H1 (cell line): Measurements from ENCODE around the gene DOCK6. TPM values are rescaled to one million over a fixed set of nuclear protein-coding genes. Genes with fewer than 3 reads are reported as not detected.

Experiments
- CTCF ChIA-PET: fragments of 300-600 bp; sonication (Branson Sonifier 250); formaldehyde crosslinking; loops from one replicate; lab custom pipeline; 2021; ENCODE audit not compliant: partially characterized antibody; lab: Charles Lee
- POLR2A ChIA-PET: fragments of 300-600 bp; sonication (Branson Sonifier 250); formaldehyde crosslinking; loops from one replicate; lab custom pipeline; 2021; ENCODE audit warnings: inconsistent platforms; ENCODE audit not compliant: partially characterized antibody; lab: Charles Lee
- DNase-seq, 2 experiments: peaks; one replicate each; pipeline versions ENCODE4 v3.0.0 to v3.0.0-alpha.2; 2010 to 2022; ENCODE audit warnings: low spot score in 2 of 2, low read depth in 1 of 2, mixed read lengths in 1 of 2
- FAIRE-seq: peaks from 2 replicates; lab custom pipeline; 2011; peaks lifted over from hg19 to GRCh38; lab: Jason Lieb, UNC
- H2AFZ ChIP-seq: 2 replicates; pipeline ENCODE4 v1.8.1; 2012; ENCODE audit warnings: low read length, inconsistent platforms
- H2AK5ac ChIP-seq: 2 replicates; pipeline ENCODE4 v1.6.1; 2013; ENCODE audit warnings: low read depth, low read length
- H2BK120ac ChIP-seq: replicated peaks from 2 replicates; pipeline ENCODE3; 2013; ENCODE audit warnings: low read depth, low read length, inconsistent platforms
- H2BK12ac ChIP-seq: 2 replicates; pipeline ENCODE4 v1.6.1; 2013; ENCODE audit warnings: low read depth, low read length
- H2BK15ac ChIP-seq: 2 replicates; pipeline ENCODE4 v1.6.1; 2013; ENCODE audit warnings: low read length
- H2BK20ac ChIP-seq: 2 replicates; pipeline ENCODE4 v1.6.1; 2013; ENCODE audit warnings: low read length
- H2BK5ac ChIP-seq: 2 replicates; pipeline ENCODE4 v1.6.1; 2013; ENCODE audit warnings: low read depth, low read length
- H3K14ac ChIP-seq: 2 replicates; pipeline ENCODE4 v1.6.1; 2013; ENCODE audit warnings: inconsistent platforms; ENCODE audit not compliant: insufficient read length
- H3K18ac ChIP-seq: 2 replicates; pipeline ENCODE4 v1.6.1; 2013; ENCODE audit warnings: low read length; ENCODE audit errors: extremely low read depth
- H3K23ac ChIP-seq: 2 replicates; pipeline ENCODE4 v1.6.1; 2013; ENCODE audit warnings: inconsistent platforms; ENCODE audit not compliant: insufficient read length
- H3K23me2 ChIP-seq: 2 replicates; pipeline ENCODE4 v1.6.1; 2013; ENCODE audit warnings: low read depth, low read length
- H3K27ac ChIP-seq: 2 replicates; pipeline ENCODE4 v1.6.1; 2011; ENCODE audit warnings: low read depth, low read length, inconsistent platforms
- H3K27me3 ChIP-seq, 4 experiments: replicated peaks in 1 of 4; 1 replicate in 1 of 4; 2 replicates in 3 of 4; pipeline versions ENCODE4 v1.6.1 to v1.8.1; 2011 to 2013; ENCODE audit warnings: low read length in 3 of 4, mild to moderate bottlenecking in 3 of 4, inconsistent platforms in 2 of 4, mixed read lengths in 2 of 4, moderate library complexity in 1 of 4; ENCODE audit not compliant: control insufficient read depth in 3 of 4, insufficient read depth in 3 of 4; ENCODE audit errors: extremely low read depth in 1 of 4
- H3K36me3 ChIP-seq, 4 experiments: 2 replicates each; pipeline versions ENCODE4 v1.6.1 to v1.8.1; 2011 to 2013; ENCODE audit warnings: mild to moderate bottlenecking in 4 of 4, low read length in 3 of 4, moderate library complexity in 2 of 4, control low read depth in 1 of 4, inconsistent platforms in 1 of 4; ENCODE audit not compliant: insufficient read depth in 4 of 4, control insufficient read depth in 2 of 4
- H3K4ac ChIP-seq: replicated peaks from 2 replicates; pipeline ENCODE3; 2013; ENCODE audit warnings: low read length, low read depth, mixed read lengths, inconsistent platforms; ENCODE audit not compliant: insufficient read length
- H3K4me1 ChIP-seq, 4 experiments: replicated peaks in 1 of 4; 1 replicate in 1 of 4; 2 replicates in 3 of 4; pipeline versions ENCODE4 v1.6.1 to v1.8.1; 2011 to 2013; ENCODE audit warnings: low read length in 3 of 4, inconsistent platforms in 2 of 4, mixed read lengths in 1 of 4; ENCODE audit not compliant: insufficient read depth in 4 of 4, control insufficient read depth in 3 of 4
- H3K4me2 ChIP-seq, 2 experiments: 2 replicates each; pipeline versions ENCODE4 v1.6.1 to v1.8.1; 2011 to 2013; ENCODE audit warnings: low read depth in 2 of 2, low read length in 2 of 2, control low read depth in 1 of 2, inconsistent platforms in 1 of 2, mild to moderate bottlenecking in 1 of 2; ENCODE audit not compliant: insufficient read depth in 1 of 2
- H3K4me3 ChIP-seq, 4 experiments: fragments of 200-600, 300-600 bp in 1 of 4; sonication (generic), shearing (Covaris generic), sonication (Bioruptor Twin) in 1 of 4; 2 replicates each; pipeline versions ENCODE4 v1.5.1 to v1.8.1; 2011 to 2016; ENCODE audit warnings: low read length in 4 of 4, low read depth in 3 of 4, control low read depth in 2 of 4, inconsistent platforms in 2 of 4, mild to moderate bottlenecking in 2 of 4, mixed read lengths in 1 of 4, moderate library complexity in 1 of 4; ENCODE audit not compliant: insufficient read depth in 2 of 4; ENCODE audit errors: extremely low read depth in 1 of 4
- H3K56ac ChIP-seq: replicated peaks from 2 replicates; pipeline ENCODE3; 2013; ENCODE audit warnings: low read depth, mild to moderate bottlenecking, mixed read lengths, low read length, inconsistent platforms; ENCODE audit not compliant: insufficient read length
- H3K79me1 ChIP-seq: 2 replicates; pipeline ENCODE4 v1.6.1; 2013; ENCODE audit warnings: low read depth, low read length, control low read depth
- H3K79me2 ChIP-seq, 2 experiments: 2 replicates each; pipeline versions ENCODE4 v1.6.1 to v1.8.1; 2012 to 2013; ENCODE audit warnings: low read length in 2 of 2, mild to moderate bottlenecking in 2 of 2, inconsistent platforms in 1 of 2; ENCODE audit not compliant: insufficient read depth in 2 of 2, control insufficient read depth in 1 of 2
- H3K9ac ChIP-seq, 4 experiments: replicated peaks in 1 of 4; 1 replicate in 1 of 4; 2 replicates in 3 of 4; pipeline versions ENCODE4 v1.6.1 to v1.8.1; 2011 to 2013; ENCODE audit warnings: low read depth in 3 of 4, low read length in 3 of 4, control low read depth in 2 of 4, mild to moderate bottlenecking in 2 of 4, moderate library complexity in 2 of 4, inconsistent platforms in 1 of 4; ENCODE audit errors: extremely low read depth in 1 of 4
- H3K9me3 ChIP-seq, 2 experiments: 2 replicates each; pipeline versions ENCODE4 v1.6.1 to v1.8.1; 2012 to 2013; ENCODE audit warnings: mild to moderate bottlenecking in 2 of 2, moderate library complexity in 2 of 2, control low read depth in 1 of 2, inconsistent platforms in 1 of 2, low read depth in 1 of 2, low read length in 1 of 2, mixed read lengths in 1 of 2; ENCODE audit not compliant: insufficient read depth in 2 of 2
- H4K20me1 ChIP-seq, 2 experiments: replicated peaks in 1 of 2; 2 replicates each; pipeline versions ENCODE3 to v1.8.1; 2011 to 2013; ENCODE audit warnings: inconsistent platforms in 2 of 2, low read length in 2 of 2, mild to moderate bottlenecking in 1 of 2; ENCODE audit not compliant: insufficient read depth in 2 of 2, control insufficient read depth in 1 of 2
- H4K5ac ChIP-seq: 2 replicates; pipeline ENCODE4 v1.6.1; 2013; ENCODE audit warnings: low read length, low read depth, mixed read lengths, inconsistent platforms; ENCODE audit not compliant: insufficient read length
- H4K8ac ChIP-seq: 2 replicates; pipeline ENCODE4 v1.8.0; 2013; ENCODE audit warnings: mild to moderate bottlenecking, moderate library complexity, low read length, inconsistent platforms; ENCODE audit not compliant: insufficient read depth; ENCODE audit errors: extremely low read depth
- H4K91ac ChIP-seq: replicated peaks from 2 replicates; pipeline ENCODE3; 2013; ENCODE audit warnings: low read length, mixed read lengths, inconsistent platforms; ENCODE audit not compliant: insufficient read length
- KDM4A ChIP-seq: IDR thresholded peaks from one replicate; pipeline ENCODE4 v1.7.1; 2012; ENCODE audit warnings: low read depth, mild to moderate bottlenecking, moderate library complexity, low read length, inconsistent platforms; ENCODE audit not compliant: severe bottlenecking
- WGBS, 2 experiments: shearing (Covaris generic) in 1 of 2; methylation state at CpG; one replicate each; pipeline versions ENCODE4 v1.1.6 to v1.1.7; 2013 to 2015; ENCODE audit warnings: low lambda C conversion rate in 2 of 2, mixed read lengths in 2 of 2, inconsistent platforms in 1 of 2, low coverage in 1 of 2, missing lambda C conversion rate in 1 of 2; ENCODE audit not compliant: insufficient replicate concordance in 2 of 2, insufficient coverage in 1 of 2, insufficient read length in 1 of 2; ENCODE audit errors: extremely low coverage in 1 of 2, missing lambda C conversion rate in 1 of 2; 5-methylcytosine and 5-hydroxymethylcytosine counted together
- polyA plus RNA-seq, 7 experiments: library from polyadenylated mRNA; depleted of rRNA in 3 of 7; stranded (reverse) in 5 of 7; unstranded in 2 of 7; fragments of >200 nt in 5 of 7; fragments of 200-250 nt in 2 of 7; gene quantifications; 1 replicate in 5 of 7; 2 replicates in 1 of 7; 4 replicates in 1 of 7; pipeline versions ENCODE4 v1.2.1 to v1.2.3, GENCODE V29; 2011 to 2013; ENCODE audit warnings: missing spikeins in 2 of 7, mixed read lengths in 2 of 7
- total RNA-seq: library from RNA; stranded (reverse); fragmentation: NEBNext Ultra II Directional; extraction: Animal tissue kit (Norgen Biotek cat#: 25700); gene quantifications from 2 replicates; pipeline ENCODE4 v1.2.1, GENCODE V29; 2021

DOCK6 gene
- total and polyA plus RNA-seq, 2 of the 8 experiments (the other 6 are each of a cell fraction or from before 2014, with no cell fraction given) = 25.5 to 54.7 TPM

GRCh38 chr19:11248852-11249251, 13.5 kb downstream of the DOCK6 start:
- 88% methylated on average over 2 of the region's 2 CpGs; no CpG with 5 or more reads in 1 of the 2 experiments for WGBS, 2 experiments
- Histone ChIP-seq H3K14ac (no peak overlapping the region), H3K18ac (no peak overlapping the region), H3K23ac (no peak overlapping the region), H2AFZ (no peak overlapping the region), H4K20me1 (peaks cover 0 to 8% of the 10 kb centered on the region in 2 experiments), H3K4me1 (peaks cover 0 to 4% (median 0%) of the 10 kb centered on the region in 4 experiments; a peak in 1 of 7 replicates), H3K4me2 (no peak overlapping the region), H3K23me2 (no peaks in the 10 kb centered on the region), H3K9ac (no peak overlapping the region), H3K79me1 (no peaks in the 10 kb centered on the region), H2BK12ac (no peak overlapping the region), H2BK15ac (no peak overlapping the region), H2BK120ac (no peak overlapping the region), H2AK5ac (no peak overlapping the region), H4K8ac (no peak overlapping the region), H3K56ac (no peak overlapping the region)
- no peak for FAIRE-seq
- POLR2A ChIA-PET = no interaction called here
- no peak for TF ChIP-seq KDM4A
- TF ChIP-seq, all 59 proteins: peak for 0
- H3K27ac ChIP-seq = no peak overlapping the region
- no peak overlapping the region for H4K5ac ChIP-seq
- H3K4ac ChIP-seq = no peak overlapping the region
- H3K4me3 ChIP-seq = no peak overlapping the region
- no peak overlapping the region for H2BK20ac ChIP-seq
- H3K27me3 ChIP-seq = no peaks in the 10 kb centered on the region
- CTCF ChIA-PET = interaction anchor here (0.6 kb wide), 1 partner anchor 157 kb away, joined by 3 read pairs; no protein-coding TSS in a partner anchor
- H2BK5ac ChIP-seq = no peak overlapping the region
- H3K36me3 ChIP-seq = peaks cover 4 to 20% (median 13%) of the 10 kb centered on the region in 4 experiments; a peak in 6 of 8 replicates
- H3K9me3 ChIP-seq = no peaks in the 10 kb centered on the region
- no peaks in the 10 kb centered on the region for H3K79me2 ChIP-seq
- H4K91ac ChIP-seq = no peak overlapping the region
- DNase-seq = no peak
